Measurements from ENCODE around the gene LRATD1. TPM values are rescaled to one million over a fixed set of nuclear protein-coding genes. Genes with fewer than 3 reads are reported as not detected.

Gene LRATD1
- total and polyA plus RNA-seq, 3 donors from 2014 or later: 39.4 to 133 (median 94.5) TPM

DNA sequence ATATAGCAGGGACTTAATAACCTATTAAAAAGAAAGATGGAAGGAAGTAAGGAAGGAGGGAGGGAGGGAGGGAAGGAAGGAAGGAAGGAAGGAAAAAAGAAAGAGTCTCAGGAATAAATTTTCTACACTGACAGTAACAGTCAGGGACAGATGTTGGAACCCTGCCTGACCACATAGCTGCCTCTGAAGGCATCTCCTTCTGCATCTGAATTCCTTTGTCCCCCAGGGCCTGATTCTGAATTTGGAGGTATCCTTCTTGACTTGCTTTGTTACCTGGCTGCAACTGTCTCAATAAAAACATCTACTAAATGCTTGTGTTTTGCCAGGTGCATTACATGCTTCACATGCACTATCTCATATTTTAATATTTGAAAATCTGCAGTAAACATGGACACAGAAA lies 17.4 kb upstream of the LRATD1 start:
- no peak for DNase-seq
- H3K4me1 ChIP-seq: no peaks in the 10 kb centered on the region
- no peak overlapping the region for H3K4me3 ChIP-seq
- H3K36me3 ChIP-seq (ENCODE audit: low read depth, missing control alignments): no peaks in the 10 kb centered on the region
- no peak for TF ChIP-seq POLR2A (IDR thresholded peaks at IDR 0.05)
- TF ChIP-seq, protein P1, sequence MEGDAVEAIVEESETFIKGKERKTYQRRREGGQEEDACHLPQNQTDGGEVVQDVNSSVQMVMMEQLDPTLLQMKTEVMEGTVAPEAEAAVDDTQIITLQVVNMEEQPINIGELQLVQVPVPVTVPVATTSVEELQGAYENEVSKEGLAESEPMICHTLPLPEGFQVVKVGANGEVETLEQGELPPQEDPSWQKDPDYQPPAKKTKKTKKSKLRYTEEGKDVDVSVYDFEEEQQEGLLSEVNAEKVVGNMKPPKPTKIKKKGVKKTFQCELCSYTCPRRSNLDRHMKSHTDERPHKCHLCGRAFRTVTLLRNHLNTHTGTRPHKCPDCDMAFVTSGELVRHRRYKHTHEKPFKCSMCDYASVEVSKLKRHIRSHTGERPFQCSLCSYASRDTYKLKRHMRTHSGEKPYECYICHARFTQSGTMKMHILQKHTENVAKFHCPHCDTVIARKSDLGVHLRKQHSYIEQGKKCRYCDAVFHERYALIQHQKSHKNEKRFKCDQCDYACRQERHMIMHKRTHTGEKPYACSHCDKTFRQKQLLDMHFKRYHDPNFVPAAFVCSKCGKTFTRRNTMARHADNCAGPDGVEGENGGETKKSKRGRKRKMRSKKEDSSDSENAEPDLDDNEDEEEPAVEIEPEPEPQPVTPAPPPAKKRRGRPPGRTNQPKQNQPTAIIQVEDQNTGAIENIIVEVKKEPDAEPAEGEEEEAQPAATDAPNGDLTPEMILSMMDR (IDR thresholded peaks at IDR 0.05): no peak
- no peak overlapping the region for H3K27ac ChIP-seq
- no peaks in the 10 kb centered on the region for H3K9me3 ChIP-seq
- no peaks in the 10 kb centered on the region for H3K27me3 ChIP-seq
- intact Hi-C loops (cut with DNase I; ENCODE audit: low total_unique reads): no loop called here

DNA sequence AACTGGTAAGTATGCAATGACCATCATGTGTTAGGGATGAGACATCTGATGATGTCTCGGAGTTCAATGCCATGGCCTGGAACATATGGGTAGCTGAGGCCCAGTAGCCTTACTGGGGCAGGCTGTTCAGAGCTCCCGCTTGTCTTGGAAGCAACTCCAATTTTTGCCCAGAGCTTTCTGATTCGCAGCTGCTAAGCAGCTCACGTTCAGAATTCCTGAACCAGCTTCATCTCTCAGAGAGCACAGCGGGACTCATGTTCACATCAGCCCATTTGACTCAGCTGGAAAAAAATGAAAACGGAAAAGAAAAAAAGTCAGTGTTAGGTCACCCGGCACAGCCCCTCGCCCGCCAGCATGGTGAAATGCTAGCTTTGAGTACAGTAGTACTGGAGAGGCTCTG lies 16.8 kb upstream of the LRATD1 start:
- Histone ChIP-seq H3K27ac (no peak overlapping the region), H3K36me3 (ENCODE audit: low read depth, missing control alignments) (no peaks in the 10 kb centered on the region), H3K4me1 (no peaks in the 10 kb centered on the region), H3K4me3 (no peak overlapping the region), H3K27me3 (no peaks in the 10 kb centered on the region), H3K9me3 (no peaks in the 10 kb centered on the region)
- intact Hi-C loops (cut with DNase I; ENCODE audit: low total_unique reads): no loop called here
- 72 to 84% methylated on average over 9 of the region's 9 CpGs for WGBS, 2 donors
- TF ChIP-seq POLR2A (IDR thresholded peaks at IDR 0.05): no peak
- TF ChIP-seq, protein P1 (IDR thresholded peaks at IDR 0.05): no peak
- no peak for DNase-seq

DNA sequence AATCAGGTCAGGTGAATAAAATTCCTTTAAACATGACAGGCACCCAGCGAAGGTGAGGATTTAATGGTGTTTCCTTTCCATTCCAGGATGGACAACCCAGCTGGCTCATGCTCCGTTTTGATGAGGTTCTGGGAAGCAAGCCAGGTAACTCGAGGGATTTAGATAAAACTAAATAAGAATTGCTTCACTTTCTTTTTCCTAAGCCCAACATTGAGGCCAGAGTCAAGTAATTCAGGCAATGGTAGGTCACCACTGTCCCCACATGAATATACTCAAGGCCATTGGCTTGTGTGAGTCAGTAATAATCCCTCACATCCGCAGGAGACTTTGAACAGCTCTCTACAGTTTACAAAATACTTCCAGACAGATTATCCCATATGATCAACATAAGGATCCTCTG lies 16.2 kb upstream of the LRATD1 start:
- TF ChIP-seq, protein P1 (IDR thresholded peaks at IDR 0.05): no peak
- no peak for TF ChIP-seq POLR2A (IDR thresholded peaks at IDR 0.05)
- intact Hi-C loops (cut with DNase I; ENCODE audit: low total_unique reads): no loop called here
- DNase-seq: peak; percentile 49

DNA sequence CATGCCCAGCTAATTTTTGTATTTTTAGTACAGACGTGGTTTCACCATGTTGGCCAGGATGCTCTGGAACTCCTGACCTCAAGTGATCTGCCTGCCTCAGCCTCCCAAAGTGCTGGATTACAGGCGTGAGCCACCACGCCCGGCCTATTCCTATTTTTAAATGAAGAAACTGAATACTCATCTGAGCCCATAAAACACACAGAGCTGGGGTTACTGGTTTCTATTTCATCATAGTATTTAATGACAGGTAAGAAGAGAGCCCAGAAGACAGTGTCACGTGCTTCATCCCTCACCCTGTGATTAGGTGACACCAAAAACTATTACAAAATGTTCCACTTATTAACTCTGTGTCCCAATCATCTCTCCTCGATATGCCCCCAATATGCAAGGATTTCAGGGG lies 15.6 kb upstream of the LRATD1 start:
- Histone ChIP-seq H3K27me3 (no peaks in the 10 kb centered on the region), H3K4me3 (no peak overlapping the region), H3K27ac (no peak overlapping the region), H3K9me3 (no peaks in the 10 kb centered on the region), H3K4me1 (no peaks in the 10 kb centered on the region), H3K36me3 (ENCODE audit: low read depth, missing control alignments) (no peaks in the 10 kb centered on the region)
- WGBS, 2 donors: 90 to 96% methylated on average over 6 of the region's 6 CpGs
- no peak for DNase-seq
- TF ChIP-seq, protein P1 (IDR thresholded peaks at IDR 0.05): no peak
- intact Hi-C loops (cut with DNase I; ENCODE audit: low total_unique reads): no loop called here

More for the DNA sequence above, 16.2 kb upstream of the LRATD1 start:
- no peaks in the 10 kb centered on the region for H3K27me3 ChIP-seq
- WGBS, 2 donors: 37 to 44% methylated on average over 4 of the region's 4 CpGs
- H3K27ac ChIP-seq: no peak overlapping the region
- H3K4me1 ChIP-seq: no peaks in the 10 kb centered on the region
- no peak overlapping the region for H3K4me3 ChIP-seq
- no peaks in the 10 kb centered on the region for H3K36me3 ChIP-seq (ENCODE audit: low read depth, missing control alignments)
- H3K9me3 ChIP-seq: no peaks in the 10 kb centered on the region

DNA sequence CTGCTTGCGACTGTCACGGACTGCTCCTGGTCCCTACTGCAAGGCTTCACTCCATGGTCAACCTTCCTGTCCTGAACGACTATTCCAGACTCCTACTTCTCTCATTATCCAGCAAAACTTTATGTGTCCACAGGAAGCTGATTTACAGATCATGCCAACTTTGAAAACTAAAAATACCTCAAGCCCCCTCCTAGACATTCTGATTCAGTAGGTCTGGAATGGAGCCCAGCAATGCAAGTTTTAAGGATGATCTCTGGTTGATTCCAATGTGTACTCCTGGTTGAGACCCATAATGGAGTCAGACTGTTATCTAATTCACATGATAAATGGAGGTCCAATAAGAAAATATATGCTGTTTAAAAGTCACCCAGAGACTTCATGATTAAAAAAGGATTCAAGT lies 13.1 kb upstream of the LRATD1 start:
- 69 to 80% methylated on average over 3 of the region's 3 CpGs for WGBS, 2 donors

More for the DNA sequence above, 13.1 kb upstream of the LRATD1 start:
- no peak for TF ChIP-seq POLR2A (IDR thresholded peaks at IDR 0.05)
- TF ChIP-seq, protein P1 (IDR thresholded peaks at IDR 0.05): no peak
- Histone ChIP-seq H3K27ac (no peak overlapping the region), H3K4me1 (no peaks in the 10 kb centered on the region), H3K9me3 (no peaks in the 10 kb centered on the region), H3K27me3 (no peaks in the 10 kb centered on the region), H3K4me3 (no peak overlapping the region), H3K36me3 (ENCODE audit: low read depth, missing control alignments) (no peaks in the 10 kb centered on the region)
- intact Hi-C loops (cut with DNase I; ENCODE audit: low total_unique reads): no loop called here
- DNase-seq: no peak
